Subcutaneous abdominal adipose tissue (tissue), 5 donors: Measurements from ENCODE around the gene TMEM94.

Source experiments
- H3K27ac ChIP-seq: one replicate; pipeline ENCODE4 v1.7.0; 2013; ENCODE audit warnings: low read depth, mild to moderate bottlenecking, inconsistent platforms, low read length, moderate library complexity
- H3K27me3 ChIP-seq, 5 donors: one replicate each; pipeline ENCODE4 v1.7.0; 2013; ENCODE audit warnings: low read length in 5 of 5, inconsistent platforms in 1 of 5; ENCODE audit not compliant: control insufficient read depth in 5 of 5, insufficient read depth in 4 of 5
- H3K36me3 ChIP-seq, 5 donors: one replicate each; pipeline ENCODE4 v1.7.0; 2013; ENCODE audit warnings: low read length in 5 of 5; ENCODE audit not compliant: control insufficient read depth in 5 of 5, insufficient read depth in 5 of 5
- H3K4me1 ChIP-seq, 5 donors: one replicate each; pipeline ENCODE4 v1.7.0; 2013; ENCODE audit warnings: low read length in 5 of 5, mild to moderate bottlenecking in 3 of 5, moderate library complexity in 1 of 5; ENCODE audit not compliant: control insufficient read depth in 5 of 5, insufficient read depth in 5 of 5
- H3K4me3 ChIP-seq, 5 donors: one replicate each; pipeline ENCODE4 v1.7.0; 2013; ENCODE audit warnings: low read length in 5 of 5, low read depth in 1 of 5
- H3K9ac ChIP-seq, 5 donors: one replicate each; pipeline ENCODE4 v1.7.0; 2013; ENCODE audit warnings: low read length in 5 of 5, mild to moderate bottlenecking in 4 of 5, moderate library complexity in 3 of 5
- H3K9me3 ChIP-seq, 5 donors: one replicate each; pipeline ENCODE4 v1.7.0; 2013; ENCODE audit warnings: low read length in 5 of 5; ENCODE audit not compliant: control insufficient read depth in 5 of 5
- donor health status: healthy.
- donor health status: healthy.
- donor health status: healthy.
- donor health status: healthy.
- donor health status: healthy.

TMEM94 gene

GRCh38 chr17:75456417-75457046 is at the start of gene TMEM94:
TMEM94 (plus strand) TSS chr17:75456635; CDS start chr17:75471906, 15,271 bp downstream.
- Histone ChIP-seq H3K27ac (peak within 1 kb of the TSS; percentile 88), H3K36me3 (no peaks in the 10 kb centered on the region), H3K4me1 (peaks cover 7 to 50% (median 45%) of the 10 kb centered on the region in 5 donors), H3K27me3 (no peaks in the 10 kb centered on the region), H3K4me3 (peak within 1 kb of the TSS; percentile 78 to 95 (median 93)), H3K9me3 (no peaks in the 10 kb centered on the region), H3K9ac (peak within 1 kb of the TSS; percentile 73 to 97 (median 90))

DNA sequence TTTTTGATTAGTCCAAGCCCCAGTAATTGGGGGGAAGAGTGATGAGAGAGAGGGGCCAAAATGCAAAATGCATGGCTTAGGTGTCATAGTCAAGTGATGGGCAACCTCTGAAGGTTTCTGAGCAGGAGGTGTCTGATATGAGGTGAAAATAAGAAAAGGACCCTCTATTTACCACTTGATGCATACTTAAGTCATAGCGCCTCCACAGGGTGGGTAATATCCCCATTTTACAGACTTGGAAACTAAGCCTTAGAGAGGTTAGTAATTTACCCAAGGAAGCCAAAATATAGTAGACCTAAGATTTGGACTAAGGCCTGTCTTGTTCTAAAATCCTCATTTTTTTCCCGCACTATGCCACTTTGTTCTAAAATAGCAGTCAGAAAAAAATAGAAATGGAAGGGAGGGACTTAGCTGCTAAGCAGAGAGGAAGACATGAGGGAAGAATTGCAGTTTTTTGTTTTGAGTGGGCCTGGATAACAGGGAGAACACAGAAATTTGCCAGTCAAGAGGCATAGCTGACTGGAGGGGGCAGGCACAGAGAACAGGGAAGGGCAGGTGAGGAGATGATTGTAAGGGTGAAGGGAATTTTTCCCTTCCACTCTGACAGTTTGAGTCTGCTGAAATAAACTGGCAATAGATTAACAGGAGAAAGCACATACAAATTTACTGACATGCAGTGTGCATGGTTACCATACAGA is 48.6 kb upstream of the TMEM94 start:
- Histone ChIP-seq H3K27ac (no peak overlapping the region), H3K4me1 (peaks cover 4 to 36% (median 21%) of the 10 kb centered on the region in 5 donors), H3K9me3 (no peaks in the 10 kb centered on the region), H3K36me3 (no peaks in the 10 kb centered on the region), H3K27me3 (no peaks in the 10 kb centered on the region), H3K9ac (no peak overlapping the region), H3K4me3 (no peak overlapping the region)

DNA sequence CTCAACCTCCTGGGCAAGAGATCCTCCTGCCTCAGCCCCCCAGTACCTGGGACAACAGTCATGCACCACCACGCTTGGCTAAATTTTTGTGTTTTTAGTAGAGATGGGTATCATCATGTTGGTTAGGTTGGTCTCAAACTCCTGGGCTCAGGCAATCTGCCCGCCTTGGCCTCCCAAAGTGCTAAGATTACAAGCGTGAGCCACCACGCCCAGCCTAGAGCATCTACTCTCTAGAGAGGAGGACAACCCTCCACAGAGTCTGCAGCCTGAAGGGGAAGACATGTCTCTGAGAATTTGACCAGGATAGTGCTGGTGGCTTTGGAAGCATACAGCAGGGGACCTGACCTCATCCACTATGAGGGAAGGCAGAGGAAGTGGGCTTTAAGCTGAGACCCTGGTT is 46.3 kb upstream of the TMEM94 start:
- H3K27me3 ChIP-seq = no peaks in the 10 kb centered on the region
- H3K9me3 ChIP-seq = no peaks in the 10 kb centered on the region
- peaks cover 4 to 19% (median 11%) of the 10 kb centered on the region in 5 donors for H3K4me1 ChIP-seq
- H3K27ac ChIP-seq = no peak overlapping the region
- no peaks in the 10 kb centered on the region for H3K36me3 ChIP-seq
- no peak overlapping the region for H3K4me3 ChIP-seq
- no peak overlapping the region for H3K9ac ChIP-seq

GRCh38 chr17:75411328-75412067 is 44.9 kb upstream of the TMEM94 start:
- Histone ChIP-seq H3K36me3 (no peaks in the 10 kb centered on the region), H3K4me3 (no peak overlapping the region), H3K9ac (no peak overlapping the region), H3K9me3 (no peaks in the 10 kb centered on the region), H3K4me1 (peaks cover under 1 to 12% (median 6%) of the 10 kb centered on the region in 5 donors), H3K27me3 (peaks cover 0 to 2% (median 0%) of the 10 kb centered on the region in 5 donors), H3K27ac (no peak overlapping the region)

DNA sequence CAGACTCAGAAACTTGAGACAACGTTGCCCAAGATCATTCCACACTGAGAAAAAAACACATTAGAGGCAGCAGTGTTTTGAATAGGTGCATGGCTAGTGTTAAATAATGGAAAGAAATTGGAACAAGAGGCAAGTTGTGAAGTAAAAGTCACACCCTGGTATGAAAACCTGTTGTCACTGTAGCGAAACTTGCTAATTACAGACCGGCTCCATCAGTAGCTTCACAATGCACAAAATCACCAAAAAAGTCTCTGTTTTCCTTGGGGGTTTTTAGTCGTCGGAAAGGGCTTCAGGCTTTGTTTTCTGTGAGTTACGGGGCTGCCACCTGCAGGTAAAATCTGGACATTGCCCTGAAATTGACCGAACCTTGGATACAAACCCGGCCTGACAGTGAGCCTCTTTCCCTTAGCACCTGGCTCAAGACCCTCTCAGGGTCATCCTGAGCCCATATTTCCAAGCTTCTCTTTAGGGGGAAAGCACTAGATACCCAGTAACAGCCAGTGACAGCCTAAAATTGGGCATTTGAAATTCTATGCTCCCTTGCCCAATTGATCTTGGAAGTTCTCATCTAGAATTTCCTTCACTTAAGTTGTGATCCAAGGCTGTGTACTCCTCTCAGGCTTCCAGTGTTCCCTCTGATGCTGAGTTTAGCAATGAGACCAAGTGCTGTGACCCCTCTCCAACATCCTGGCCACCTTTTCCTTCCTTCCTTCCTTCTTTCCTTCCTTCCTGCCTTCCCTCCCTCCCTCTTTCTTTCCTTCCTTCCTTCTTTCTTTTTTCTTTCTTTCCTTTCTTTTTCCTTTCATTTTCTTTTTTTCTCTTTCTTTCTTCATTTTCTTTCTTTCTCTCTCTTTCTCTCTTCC is 43.7 kb upstream of the TMEM94 start:
- Histone ChIP-seq H3K4me1 (peaks cover 0 to 9% (median 3%) of the 10 kb centered on the region in 5 donors), H3K9me3 (no peaks in the 10 kb centered on the region), H3K27ac (no peak overlapping the region), H3K36me3 (no peaks in the 10 kb centered on the region), H3K4me3 (peak overlapping the region in 3 of 5 donors; percentile 17 to 50 (median 18)), H3K27me3 (peaks cover 0 to 2% (median 0%) of the 10 kb centered on the region in 5 donors), H3K9ac (no peak overlapping the region)

DNA sequence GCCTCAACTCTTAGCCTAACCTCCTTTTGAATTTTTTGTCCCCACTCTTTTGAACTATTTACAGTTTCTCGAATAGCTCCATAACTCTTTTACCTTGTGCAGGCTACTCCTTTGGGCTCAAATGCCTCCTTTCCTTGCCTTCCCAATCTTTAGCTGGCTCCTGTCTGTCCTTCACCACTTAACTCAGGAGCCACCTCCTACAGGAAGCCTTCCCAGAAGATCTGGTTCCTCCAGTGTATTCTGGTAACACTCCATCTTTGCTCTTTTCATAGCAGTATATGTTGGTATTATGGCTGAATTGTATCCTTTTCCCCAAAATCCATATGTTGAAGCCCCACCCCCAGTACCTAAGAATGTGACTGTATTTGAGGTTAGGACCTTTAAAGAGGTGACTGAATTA is 41.9 kb upstream of the TMEM94 start:
- Histone ChIP-seq H3K4me1 (peaks cover 0 to 9% (median 3%) of the 10 kb centered on the region in 5 donors), H3K27me3 (peaks cover 0 to 2% (median 0%) of the 10 kb centered on the region in 5 donors), H3K4me3 (no peak overlapping the region), H3K9me3 (no peaks in the 10 kb centered on the region), H3K27ac (no peak overlapping the region), H3K9ac (no peak overlapping the region), H3K36me3 (no peaks in the 10 kb centered on the region)

DNA sequence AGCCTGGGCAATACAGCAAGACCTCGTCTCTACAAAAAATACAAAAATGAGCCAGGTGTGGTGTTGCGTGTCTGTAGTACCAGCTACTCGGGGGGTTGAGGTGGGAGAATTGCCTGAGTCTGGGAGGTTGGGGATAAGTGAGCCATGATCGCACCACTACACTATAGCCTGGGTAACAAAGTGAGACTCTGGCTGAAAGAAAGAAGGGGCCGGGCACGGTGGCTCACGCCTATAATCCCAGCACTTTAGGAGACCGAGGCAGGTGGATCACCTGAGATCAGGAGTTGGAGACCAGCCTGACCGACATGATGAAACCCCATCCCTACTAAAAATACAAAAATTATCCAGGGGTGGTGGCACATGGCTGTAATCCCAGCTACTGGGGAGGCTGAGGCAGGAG is 40.4 kb upstream of the TMEM94 start:
- H3K4me1 ChIP-seq = peaks cover 0 to 9% (median 3%) of the 10 kb centered on the region in 5 donors
- H3K36me3 ChIP-seq = no peaks in the 10 kb centered on the region
- peaks cover 0 to 2% (median 0%) of the 10 kb centered on the region in 5 donors for H3K27me3 ChIP-seq
- H3K4me3 ChIP-seq = no peak overlapping the region
- H3K9me3 ChIP-seq = no peaks in the 10 kb centered on the region
- H3K27ac ChIP-seq = no peak overlapping the region
- H3K9ac ChIP-seq = no peak overlapping the region

GRCh38 chr17:75417054-75417580 is 39.3 kb upstream of the TMEM94 start:
- peaks cover 0 to 2% (median 0%) of the 10 kb centered on the region in 5 donors for H3K27me3 ChIP-seq
- H3K36me3 ChIP-seq = no peaks in the 10 kb centered on the region
- H3K4me3 ChIP-seq = no peak overlapping the region
- no peak overlapping the region for H3K9ac ChIP-seq
- no peaks in the 10 kb centered on the region for H3K9me3 ChIP-seq
- H3K4me1 ChIP-seq = peaks cover 0 to 9% (median 3%) of the 10 kb centered on the region in 5 donors
- no peak overlapping the region for H3K27ac ChIP-seq

GRCh38 chr17:75418531-75418930 is 37.9 kb upstream of the TMEM94 start:
- no peaks in the 10 kb centered on the region for H3K36me3 ChIP-seq
- H3K27me3 ChIP-seq = peaks cover 0 to 2% (median 0%) of the 10 kb centered on the region in 5 donors
- no peak overlapping the region for H3K4me3 ChIP-seq
- H3K27ac ChIP-seq = no peak overlapping the region
- no peak overlapping the region for H3K9ac ChIP-seq
- no peaks in the 10 kb centered on the region for H3K4me1 ChIP-seq
- H3K9me3 ChIP-seq = no peaks in the 10 kb centered on the region
